ENCODE data around the gene ZBTB45.

The ZBTB45 gene

DNA sequence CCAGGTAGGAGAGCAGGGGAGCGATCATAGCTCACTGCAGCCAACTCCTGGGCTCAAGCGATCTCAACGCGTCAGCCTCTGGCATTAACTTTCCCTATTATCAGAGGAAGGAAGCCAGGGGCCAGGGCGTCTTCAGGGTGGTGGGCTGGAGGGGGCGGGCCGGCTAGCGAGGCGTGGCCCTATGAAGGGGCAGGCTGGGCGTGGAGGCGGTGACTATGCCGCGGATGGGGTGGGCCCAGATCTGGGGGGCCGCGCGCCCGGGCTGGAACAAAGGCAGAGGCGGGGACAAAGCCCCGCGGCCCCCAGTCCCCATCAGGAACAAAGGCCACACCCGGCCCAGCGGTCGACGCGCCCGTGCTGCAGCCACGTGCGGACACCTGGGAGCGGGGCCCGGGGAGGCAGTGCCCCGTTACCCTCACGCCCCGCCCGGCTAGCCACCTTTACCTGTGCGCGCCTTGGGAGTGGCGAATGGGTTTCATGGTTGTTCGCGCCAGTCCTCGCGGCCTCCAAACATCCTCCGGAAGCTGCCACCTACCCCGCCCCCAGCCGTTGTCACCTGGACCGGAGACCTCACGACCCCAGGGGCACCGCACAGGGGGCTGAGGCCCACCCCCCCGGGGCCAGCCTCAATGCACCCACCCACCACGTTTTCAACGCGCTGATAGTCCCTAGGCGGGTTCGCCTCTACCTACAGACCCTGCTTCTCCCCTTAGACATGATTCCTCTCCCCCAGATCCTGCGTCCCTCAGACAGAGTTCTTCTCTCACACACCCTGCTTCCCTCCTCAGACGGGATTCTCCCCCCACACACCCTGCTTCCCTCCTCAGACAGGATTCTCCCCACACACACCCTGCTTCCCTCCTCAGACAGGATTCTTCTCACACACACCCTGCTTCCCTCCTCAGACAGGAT is 18.9 kb upstream of the ZBTB45 start:
- no peak for DNase-seq (ENCODE audit: low spot score)

DNA sequence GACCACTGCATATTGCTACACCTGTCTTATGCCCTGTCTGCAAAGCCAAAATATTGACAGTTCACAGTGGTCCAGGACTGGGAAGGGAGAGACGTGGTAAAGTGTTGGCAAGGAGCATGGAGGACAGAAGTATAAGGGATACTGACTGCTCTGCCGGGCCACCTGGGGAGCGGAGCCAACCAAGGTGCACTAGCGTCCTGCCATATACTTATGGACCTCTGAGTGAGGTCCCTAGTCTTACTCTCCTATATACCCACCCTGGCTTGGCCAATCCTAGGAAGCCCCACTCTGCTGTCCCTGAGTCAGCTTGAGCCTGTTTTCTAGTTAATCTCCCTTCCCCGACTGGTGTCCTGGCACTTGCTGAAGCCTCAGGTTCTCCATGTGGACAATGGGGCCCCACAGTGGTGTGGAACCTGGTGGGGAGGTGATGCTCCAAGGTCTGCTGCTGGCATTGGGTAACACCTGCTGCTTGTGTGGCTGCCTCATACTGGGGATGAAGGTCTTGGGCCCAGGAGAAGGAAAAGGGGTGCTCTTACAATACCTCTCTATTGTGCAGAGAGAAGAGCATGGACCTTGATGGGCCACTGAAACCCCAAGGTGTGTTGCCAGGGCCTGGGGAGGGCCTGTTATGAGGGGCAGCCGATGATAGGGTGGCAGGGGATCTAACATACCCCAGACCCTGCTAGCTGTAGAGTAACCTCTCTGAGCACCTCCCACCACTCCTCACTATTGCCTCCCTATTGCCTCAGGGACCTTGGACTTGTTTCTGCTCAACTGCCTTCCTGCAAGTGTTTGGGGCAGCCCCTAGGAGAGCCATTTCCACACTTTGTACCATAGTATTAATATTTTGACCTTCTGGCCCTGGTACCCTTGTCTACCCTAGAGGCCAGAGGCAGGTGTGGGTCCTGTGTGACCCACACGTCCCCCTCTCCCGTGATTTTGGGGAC is 17.5 kb upstream of the ZBTB45 start:
- DNase-seq (ENCODE audit: low spot score): no peak

DNA sequence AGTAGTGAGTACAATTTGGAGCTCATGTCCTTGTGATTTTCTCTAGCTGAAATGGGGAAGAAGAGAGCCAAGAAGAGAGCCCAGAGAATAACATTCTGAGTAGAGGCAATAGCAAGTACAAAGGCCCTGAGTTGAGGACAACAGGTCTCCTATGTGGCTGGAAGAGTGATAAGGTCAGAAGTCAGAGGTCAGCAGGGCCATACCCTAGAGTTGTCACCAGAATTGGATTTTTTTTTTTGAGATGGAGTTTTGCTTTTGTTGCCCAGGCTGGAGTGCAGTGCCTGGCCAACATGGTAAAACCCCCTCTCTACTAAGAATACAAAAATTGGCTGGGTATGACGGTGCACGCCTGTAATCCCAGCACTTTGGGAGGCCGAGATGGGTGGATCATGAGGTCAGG is 16.2 kb upstream of the ZBTB45 start:
- DNase-seq (ENCODE audit: low spot score): no peak

DNA sequence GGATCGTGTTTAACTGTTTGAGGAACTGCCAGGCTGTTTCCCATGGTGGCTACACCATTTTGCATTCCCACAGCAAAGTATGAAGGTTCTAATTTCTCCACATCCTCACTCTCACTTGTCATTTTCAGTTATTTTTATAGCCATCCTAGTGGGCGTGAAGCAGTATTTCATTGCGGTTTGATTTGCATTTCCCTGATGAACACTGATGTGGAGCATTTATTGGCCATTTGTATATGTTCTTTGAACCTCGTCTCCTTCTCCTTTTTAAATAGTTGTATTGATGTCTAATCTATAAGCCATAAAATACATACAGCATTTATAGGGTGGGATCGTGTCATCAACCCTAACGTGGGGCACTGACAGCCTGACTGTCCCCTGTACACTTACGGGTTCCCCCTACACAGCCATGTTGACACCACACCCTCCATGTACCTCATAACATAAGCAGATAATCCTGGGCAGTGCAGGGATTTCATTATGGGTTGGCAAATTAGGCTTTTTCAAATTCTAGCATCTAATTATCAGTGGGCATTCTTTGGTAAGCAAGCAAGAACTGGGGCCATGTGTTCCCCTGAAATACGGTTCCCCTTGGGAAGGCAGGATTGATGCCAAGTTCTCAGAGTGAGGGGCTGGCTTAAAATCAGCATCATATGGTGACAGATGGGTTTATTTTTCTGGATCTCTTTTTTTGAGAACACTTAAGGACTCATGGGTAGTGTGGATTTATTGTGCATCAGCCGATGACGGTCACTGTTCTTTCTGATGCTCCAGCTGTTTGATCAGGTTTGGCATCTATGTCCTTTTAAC is 11.6 kb upstream of the ZBTB45 start:
- no peak for DNase-seq (ENCODE audit: low spot score)

DNA sequence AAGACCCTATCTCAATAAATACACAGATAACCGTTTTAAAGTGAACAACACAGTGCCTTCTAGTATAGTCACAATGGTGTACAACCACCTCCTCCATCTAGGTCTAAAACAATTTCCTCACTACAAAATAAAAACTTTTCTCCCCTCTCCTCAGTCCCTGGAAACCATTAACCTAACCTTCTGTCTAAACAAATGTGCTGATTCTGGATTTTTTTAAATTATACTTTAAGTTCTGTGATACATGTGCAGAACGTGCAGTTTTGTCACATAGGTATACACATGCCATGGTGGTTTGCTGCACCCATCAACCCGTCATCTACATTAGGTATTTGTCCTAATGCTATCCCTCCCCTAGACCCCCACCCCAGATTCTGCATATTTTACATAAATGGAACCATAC is 9.8 kb upstream of the ZBTB45 start:
- DNase-seq (ENCODE audit: low spot score): no peak

DNA sequence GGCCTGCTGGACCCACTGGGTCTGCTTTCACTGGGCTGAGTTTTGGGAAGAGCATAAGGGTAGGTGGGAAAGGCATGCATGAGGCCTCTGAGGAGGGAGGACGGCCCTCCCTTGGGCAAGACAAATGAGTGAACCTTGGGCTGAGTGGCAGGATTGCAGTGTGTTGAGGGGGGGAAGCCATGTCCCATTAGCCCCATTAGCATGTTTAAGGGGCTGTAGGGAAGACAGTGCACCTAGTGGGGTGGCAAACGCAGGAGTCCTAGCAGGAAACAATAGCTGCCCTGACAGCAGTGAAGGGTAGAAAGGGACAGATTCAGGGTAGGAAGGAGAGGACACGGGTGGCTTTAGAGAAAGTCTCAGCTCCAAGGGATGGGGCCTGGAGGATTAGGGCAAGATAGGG is 3.1 kb upstream of the ZBTB45 start:
- DNase-seq (ENCODE audit: low spot score): no peak

DNA sequence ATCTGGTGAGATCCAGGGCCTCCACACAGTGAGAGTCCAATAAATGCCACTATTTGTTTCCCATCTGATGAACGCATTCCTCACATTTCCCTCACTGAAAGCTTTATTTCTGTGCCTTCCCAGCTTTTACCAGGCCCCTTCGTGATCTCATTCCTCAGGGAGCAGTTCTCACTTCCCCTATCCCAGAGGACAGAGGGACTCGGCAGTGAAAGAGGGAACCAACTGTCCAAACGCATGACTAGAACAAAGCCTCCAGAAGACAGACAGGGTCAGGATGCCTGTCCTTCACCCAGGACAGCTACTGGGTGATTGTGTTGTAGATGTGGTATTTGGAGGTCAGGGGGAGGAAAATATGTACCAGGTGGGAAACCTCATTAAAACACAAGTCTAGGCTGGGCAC is 2.0 kb upstream of the ZBTB45 start:
- DNase-seq (ENCODE audit: low spot score): no peak

DNA sequence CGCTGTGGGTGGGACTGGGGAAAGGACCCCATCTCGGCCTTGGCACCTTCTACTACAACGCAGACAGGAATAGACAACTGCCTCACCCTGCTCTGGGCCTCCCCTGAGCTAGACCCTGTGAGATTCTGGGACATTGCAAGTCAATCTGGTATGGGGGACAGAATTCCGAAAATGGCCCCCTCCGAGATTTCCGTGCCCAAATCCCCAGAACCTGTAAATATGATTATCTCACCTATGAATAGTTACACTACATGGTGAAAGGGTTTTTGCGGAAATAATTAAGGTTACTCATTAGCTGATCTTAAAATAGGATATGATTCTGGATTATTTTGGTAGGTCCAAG is 618 bp upstream of the ZBTB45 start:
- DNase-seq (ENCODE audit: low spot score): no peak

DNA sequence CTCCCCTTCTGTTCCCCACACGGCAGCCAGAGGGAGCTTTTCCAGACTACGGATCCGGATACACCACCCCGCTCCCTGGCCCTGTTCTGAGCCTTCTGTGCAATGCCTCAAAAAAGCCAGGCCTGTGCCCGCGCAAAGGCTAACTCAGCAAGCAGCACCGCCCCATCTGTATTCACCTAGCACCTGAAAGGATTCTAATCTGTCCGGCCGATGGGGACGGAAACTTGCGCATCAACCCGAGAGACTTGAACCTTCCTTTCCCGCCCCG is 589 bp downstream of the ZBTB45 start:
- peak; percentile 72 for DNase-seq (ENCODE audit: low spot score)

DNA sequence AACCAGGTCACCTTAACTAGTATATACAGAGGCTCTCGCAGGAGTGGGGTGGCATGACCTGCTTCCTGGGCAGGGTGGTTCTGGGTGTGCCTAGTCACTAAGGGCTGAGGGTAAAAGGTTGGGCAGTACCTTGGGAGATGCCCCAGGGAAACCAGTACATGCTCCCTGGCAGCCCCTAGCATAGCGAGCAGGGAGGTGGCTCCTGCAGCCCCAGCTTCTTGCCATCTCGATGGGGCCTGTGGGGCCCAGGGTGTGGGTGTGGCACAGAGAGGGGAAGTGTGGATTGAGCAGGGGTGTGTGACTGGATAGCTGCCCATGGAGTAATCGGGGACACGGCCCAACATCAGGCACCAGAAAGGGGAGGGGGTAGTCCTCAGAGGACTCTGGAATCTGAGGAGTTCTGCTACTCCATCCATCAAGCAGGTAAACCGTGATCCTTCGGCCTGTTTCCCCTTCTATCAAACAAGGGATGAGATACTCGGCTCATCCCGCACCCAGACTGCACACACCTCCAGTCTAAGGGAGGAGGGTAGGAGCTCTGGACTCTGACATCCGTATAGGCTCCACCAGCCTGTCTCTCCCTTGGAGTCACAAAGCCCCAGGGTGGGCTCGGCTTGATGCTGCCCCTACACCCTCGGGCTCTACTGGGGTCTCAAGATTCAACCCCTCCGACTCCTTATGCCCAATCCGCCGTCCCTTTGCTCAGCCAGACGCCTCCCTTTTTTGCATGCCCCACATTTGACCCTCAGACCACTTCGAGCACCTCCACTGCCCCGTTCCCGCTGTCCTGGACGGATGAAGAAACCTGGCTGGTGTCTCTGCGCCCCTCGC is 1.1 kb downstream of the ZBTB45 start:
- no peak for DNase-seq (ENCODE audit: low spot score)

DNA sequence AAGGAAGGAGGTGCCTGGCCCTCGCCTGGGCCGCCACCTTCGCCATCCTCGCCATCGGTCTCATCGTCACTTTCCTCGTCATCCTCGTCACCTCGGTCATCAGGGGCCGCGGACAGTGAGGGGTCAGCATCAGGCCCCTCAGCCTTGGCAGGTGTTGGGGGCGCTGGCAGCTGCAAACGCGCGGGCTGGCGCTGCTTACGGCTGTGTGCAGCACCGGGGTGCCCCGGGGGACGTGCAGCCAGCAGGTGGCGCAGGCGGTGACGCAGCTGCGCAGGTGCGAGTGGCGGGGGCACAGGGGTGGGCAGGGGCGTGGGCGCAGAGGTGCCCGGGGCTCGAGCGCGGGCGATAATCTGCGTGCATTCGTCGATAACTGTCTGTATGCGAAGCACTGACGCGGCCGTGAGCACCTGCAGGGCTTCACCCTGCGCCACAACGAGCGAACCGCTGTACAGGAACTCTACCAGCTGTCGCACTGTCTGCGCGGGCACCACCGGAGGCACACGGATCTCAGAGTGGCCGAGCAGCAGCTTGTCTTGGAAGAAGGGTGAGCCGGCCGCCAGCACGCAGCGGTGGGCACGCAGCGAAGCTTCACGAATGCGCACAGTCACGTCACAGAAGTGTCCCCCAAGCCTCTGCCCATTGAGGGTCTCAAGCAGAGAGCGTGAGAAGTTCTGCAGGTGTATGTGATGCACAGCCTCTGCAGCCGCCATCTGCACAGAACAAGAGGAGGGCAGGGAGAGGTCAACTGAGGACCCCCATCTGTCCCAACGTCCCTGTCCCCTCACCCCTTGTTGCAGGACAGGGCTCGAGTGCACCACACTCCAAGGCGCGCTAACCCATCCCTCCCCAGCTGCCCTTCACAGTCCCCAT is 2.4 kb downstream of the ZBTB45 start:
- no peak for DNase-seq (ENCODE audit: low spot score)

DNA sequence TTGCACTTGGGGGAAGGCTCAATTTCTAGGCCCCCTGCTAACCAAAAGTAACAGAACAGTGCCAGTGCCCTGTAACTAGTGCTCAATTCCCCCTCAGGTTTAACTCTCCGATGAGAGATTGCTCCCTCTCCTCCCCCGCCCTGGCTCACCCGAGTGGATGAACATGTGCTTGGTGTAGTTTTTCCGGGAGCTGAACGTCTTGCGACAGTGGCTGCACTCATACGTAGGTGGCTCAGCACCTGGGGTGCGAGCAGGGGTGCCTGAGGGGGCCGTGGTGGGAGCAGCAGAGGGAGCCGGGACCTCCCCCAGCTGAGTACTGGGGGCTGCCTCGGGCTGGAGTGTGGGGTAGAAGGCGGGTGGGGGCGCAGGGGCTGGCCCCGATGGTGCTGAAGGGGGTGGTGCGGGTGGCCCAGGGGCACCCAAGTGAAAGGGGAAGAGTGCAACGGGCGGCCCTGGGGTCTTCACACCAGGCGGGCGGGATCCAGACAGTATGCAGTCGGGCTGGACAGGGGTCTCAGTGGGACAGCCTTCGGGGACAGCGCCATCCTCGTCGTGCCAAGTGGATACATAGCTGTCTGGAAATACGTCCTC is 3.3 kb downstream of the ZBTB45 start:
- no peak for DNase-seq (ENCODE audit: low spot score)

DNA sequence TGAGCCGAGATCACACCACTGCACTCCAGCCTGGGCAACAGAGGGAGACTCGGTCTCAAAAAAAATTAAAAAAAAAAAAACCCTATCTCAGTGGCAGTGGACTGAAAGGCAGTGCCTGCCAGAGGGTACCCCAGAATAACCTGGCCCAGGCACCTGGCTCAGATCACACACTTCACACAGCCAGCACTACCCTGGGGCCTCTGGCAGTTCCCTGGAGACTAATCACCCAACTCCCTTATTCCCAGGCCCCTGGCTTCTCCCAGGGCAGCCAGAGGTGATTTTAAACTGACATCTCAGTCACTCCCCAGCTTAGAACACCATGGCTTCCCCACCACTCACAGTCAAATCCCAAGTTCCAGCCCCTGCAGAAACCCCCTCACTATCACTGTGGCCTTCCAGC is 4.4 kb downstream of the ZBTB45 start:
- no peak for DNase-seq (ENCODE audit: low spot score)

DNA sequence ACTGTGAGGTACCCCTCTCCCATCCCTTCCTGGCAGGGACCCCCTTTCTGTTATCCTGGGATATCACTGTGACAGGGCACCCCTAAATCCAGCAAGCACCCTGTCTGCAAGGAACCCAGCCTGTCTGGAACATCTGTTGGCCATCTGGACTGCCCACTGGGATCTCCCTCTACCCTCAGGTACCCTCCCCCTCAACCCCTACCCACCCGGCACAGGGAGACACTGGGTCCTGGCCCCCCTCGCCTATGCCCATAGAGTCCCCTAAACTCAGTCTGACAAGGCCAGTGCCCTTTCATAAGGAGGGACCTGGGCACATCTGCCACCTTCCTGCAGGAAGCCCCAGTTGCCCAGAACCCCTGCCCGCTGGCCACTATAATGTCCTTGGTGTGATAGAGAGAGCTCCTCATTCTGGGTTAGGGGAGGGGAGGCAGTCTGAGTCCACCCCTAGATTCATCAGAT is 5.0 kb downstream of the ZBTB45 start:
- DNase-seq (ENCODE audit: low spot score): no peak

DNA sequence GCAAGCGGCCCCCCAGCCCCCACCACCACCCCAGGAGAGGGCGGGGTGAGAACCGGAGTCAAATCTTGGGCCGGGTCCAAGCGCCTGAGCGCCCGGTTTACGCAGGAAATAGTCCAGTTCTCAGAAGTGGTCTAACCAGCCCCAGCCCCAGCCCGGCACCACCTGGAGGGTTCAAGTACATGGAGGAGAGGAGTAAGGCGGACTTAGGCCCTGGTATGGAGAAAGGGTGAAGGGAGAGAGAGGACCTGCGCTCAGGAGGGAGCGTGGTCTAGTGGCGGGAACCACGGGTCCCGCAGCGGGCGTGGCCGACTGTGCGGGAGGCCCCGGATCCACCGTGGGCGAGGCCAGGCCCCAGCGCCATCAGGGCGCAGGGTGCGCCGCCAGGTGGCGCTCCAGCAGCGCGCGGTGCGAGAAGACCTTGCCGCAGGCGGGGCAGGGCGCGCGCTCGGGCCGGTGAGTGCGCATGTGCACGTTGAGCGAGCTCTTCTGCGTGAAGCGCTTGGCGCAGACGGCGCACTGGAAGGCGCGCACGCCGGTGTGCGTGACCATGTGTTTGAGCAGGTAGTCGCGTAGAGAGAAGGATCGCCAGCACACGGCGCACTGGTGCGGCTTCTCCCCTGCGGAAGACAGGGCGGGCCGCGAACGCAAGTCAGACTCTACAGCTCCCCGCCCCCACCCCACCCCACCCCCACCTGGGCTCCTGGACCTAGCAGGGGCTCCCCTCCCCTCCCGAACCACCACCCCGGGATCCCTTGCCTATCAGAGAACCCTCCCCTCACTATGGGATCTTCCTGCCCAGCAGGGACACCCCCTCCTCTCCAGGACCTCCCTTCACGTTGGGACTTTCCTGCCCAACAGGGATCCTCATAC is 5.7 kb downstream of the ZBTB45 start:
- peak; percentile 90 for DNase-seq (ENCODE audit: low spot score)

DNA sequence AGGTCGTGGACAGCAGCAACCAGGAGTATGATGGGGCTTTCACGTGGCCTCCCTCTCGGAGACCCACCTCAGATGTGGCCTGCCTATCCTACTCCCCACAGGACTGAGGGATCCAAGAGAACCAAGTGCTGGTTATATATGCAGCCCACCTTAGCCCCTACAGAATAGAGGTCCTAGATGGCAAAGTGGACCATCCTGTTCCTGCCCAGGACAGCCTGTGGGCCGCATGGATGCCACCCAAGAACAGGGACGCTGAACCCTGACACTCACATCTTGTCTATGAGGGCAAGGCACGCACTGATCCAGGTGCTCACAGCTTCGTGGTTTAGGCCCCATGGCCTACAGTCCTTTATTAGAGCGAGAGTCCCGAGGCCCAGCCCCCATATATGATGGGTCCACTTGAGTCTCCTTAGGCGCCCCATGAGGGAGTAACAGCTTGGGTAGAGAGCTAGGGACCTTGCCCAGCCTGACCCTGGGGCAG is 6.4 kb downstream of the ZBTB45 start:
- no peak for DNase-seq (ENCODE audit: low spot score)

DNA sequence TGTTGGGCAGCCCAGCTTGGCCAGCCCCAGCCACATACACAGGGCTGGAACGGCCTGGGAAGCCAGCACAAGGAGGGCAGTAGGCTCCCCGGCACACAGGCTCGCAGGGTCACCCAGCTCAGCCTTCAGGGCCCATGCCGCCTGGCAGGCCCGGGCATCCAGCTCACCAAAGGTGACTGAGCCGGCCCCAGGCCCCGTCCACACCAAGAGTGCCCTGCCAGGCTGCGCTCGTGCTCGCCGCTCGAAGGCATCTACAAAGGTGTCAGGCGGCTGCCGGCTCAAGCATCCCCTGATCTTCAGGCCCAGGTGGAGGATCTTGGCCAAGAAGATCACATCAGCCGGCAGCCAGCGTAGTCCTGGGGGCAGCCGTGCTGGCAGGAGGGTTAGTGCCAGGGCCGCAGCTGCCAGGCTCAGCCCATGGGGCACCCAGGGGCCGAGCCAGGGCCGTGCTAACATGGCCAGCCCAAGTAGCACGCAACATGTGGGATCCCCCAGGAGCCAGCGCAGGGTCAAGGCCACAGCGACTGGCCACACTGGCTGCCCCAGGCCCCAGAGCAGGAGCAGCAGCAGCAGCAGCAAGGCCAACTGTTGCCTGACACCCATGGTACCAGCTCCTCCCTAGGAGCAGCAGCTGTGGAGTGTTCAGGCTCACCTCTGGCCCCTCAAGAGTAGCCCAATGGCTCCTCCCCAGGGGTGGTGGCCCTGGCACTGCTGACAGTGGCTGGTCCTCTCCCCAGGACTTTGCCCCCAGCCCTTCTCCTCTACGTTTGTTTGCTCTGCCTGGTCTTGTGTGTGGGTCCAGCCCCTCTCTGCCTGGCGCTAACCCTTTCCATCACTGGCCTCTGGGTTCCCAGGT is 8.0 kb downstream of the ZBTB45 start, which contains the start of gene SLC27A5:
SLC27A5 (minus strand) TSS at position 640 of the 856 bp plus-strand sequence; CDS start at position 603, 37 bp downstream.
- no peak for DNase-seq (ENCODE audit: low spot score)
